GM12891 (cell line): ENCODE data around the gene SLK.

ENCODE experiments used
- POLR2A ChIP-seq: IDR thresholded peaks from 2 replicates; pipeline ENCODE4 v1.6.1; 2011; ENCODE audit warnings: low read depth, low read length, control low read depth
- POLR2AphosphoS5 ChIP-seq: IDR thresholded peaks from 2 replicates; pipeline ENCODE4 v1.6.1; 2011; ENCODE audit warnings: low read depth, low read length, control low read depth
- SPI1 ChIP-seq: IDR thresholded peaks from 2 replicates; pipeline ENCODE4 v1.6.1; 2011; ENCODE audit warnings: low read depth, low read length, control low read depth
- TAF1 ChIP-seq: IDR thresholded peaks from 2 replicates; pipeline ENCODE4 v1.6.1; 2011; ENCODE audit warnings: low read depth, low read length, control low read depth

DNA sequence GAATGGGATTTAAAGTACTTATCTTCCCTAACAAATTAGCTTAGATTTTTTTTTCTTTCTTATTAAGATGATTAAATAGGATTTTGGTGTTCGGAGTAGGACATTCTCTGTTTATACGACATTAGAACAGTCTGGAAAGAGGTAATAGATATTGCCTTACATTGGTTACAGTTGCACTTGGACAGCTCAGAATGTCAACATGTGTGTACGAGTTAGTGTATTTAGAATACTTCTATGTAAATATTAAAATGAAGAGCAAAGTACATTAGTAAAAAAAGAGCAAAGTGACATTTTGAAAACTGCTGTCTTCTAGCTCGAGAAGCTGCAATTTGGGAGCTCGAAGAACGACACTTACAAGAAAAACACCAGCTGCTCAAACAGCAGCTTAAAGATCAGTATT is 51.5 kb downstream of the SLK start:
- no peak for TF ChIP-seq POLR2A
- no peak for TF ChIP-seq TAF1
- TF ChIP-seq POLR2AphosphoS5 = no peak
- no peak for TF ChIP-seq SPI1
